HPDE6-E6E7 (cell line): ENCODE data around the gene ZBTB44.
"Not testable (repeated sequence)": the region's sequence is repeated elsewhere in the genome, so short reads cannot be mapped to it uniquely, and the experiment has no call there.

ENCODE experiments used
- DNase-seq: peaks from one replicate; pipeline ENCODE4 v3.0.0; 2011; ENCODE audit warnings: missing footprints; ENCODE audit errors: extremely low spot score

Gene ZBTB44

GRCh38 chr11:130313383-130314183, 1.1 kb downstream of the ZBTB44 start:
- DNase-seq, result no peak

- DNase-seq, result no peak
Observed at GRCh38 chr11:130312046-130312445, 2.7 kb downstream of the ZBTB44 start.

GRCh38 chr11:130310622-130311021, 4.1 kb downstream of the ZBTB44 start:
- no peak for DNase-seq

- no peak for DNase-seq
Observed at GRCh38 chr11:130308886-130309285, 5.8 kb downstream of the ZBTB44 start.

GRCh38 chr11:130308059-130308458, 6.7 kb downstream of the ZBTB44 start:
- DNase-seq, result no peak

- no peak for DNase-seq
Observed at GRCh38 chr11:130304651-130305050, 10.1 kb downstream of the ZBTB44 start.

GRCh38 chr11:130301002-130301401, 13.7 kb downstream of the ZBTB44 start:
- DNase-seq, result no peak

GRCh38 chr11:130300567-130300966, 14.2 kb downstream of the ZBTB44 start:
- no peak for DNase-seq

GRCh38 chr11:130299978-130300377, 14.7 kb downstream of the ZBTB44 start:
- DNase-seq, result no peak

GRCh38 chr11:130295657-130296056, 19.1 kb downstream of the ZBTB44 start:
- DNase-seq, result no peak

GRCh38 chr11:130282111-130282510, 32.6 kb downstream of the ZBTB44 start:
- DNase-seq, result no peak

- DNase-seq, result not testable (repeated sequence)
Observed at GRCh38 chr11:130281341-130281740, 33.4 kb downstream of the ZBTB44 start.

GRCh38 chr11:130279989-130280388, 34.7 kb downstream of the ZBTB44 start:
- no peak for DNase-seq

- DNase-seq, result no peak
Observed at GRCh38 chr11:130278745-130279144, 36.0 kb downstream of the ZBTB44 start.

GRCh38 chr11:130278151-130278550, 36.6 kb downstream of the ZBTB44 start:
- no peak for DNase-seq

GRCh38 chr11:130272336-130272735, 42.4 kb downstream of the ZBTB44 start:
- DNase-seq, result no peak

- DNase-seq, result no peak
Observed at GRCh38 chr11:130269326-130269943, 45.3 kb downstream of the ZBTB44 start.

- DNase-seq, result no peak
Observed at GRCh38 chr11:130263351-130263750, 51.4 kb downstream of the ZBTB44 start.

- no peak for DNase-seq
Observed at GRCh38 chr11:130262424-130262823, 52.3 kb downstream of the ZBTB44 start.

GRCh38 chr11:130261571-130261970, 53.1 kb downstream of the ZBTB44 start:
- DNase-seq, result no peak

GRCh38 chr11:130260742-130261141, 54.0 kb downstream of the ZBTB44 start:
- no peak for DNase-seq

- DNase-seq, result no peak
Observed at GRCh38 chr11:130260080-130260627, 54.6 kb downstream of the ZBTB44 start.

GRCh38 chr11:130251763-130252162, 63.0 kb downstream of the ZBTB44 start:
- DNase-seq, result not testable (repeated sequence)
